Neural cell (in vitro differentiated cells): ENCODE results near the gene LEMD2.

Source experiments
- EP300 ChIP-seq: fragments of 450-650 bp; conservative IDR thresholded peaks from 2 replicates; pipeline ENCODE4 v1.6.1; 2014; ENCODE audit warnings: antibody characterized with exemption, mild to moderate bottlenecking, moderate library complexity; ENCODE audit not compliant: poor library complexity, severe bottlenecking
- EZH2 ChIP-seq: fragments of 200-600, 300-800 bp; shearing (Covaris generic), sonication (generic); IDR thresholded peaks from 2 replicates; pipeline ENCODE4 v1.6.1; 2014; ENCODE audit warnings: antibody characterized with exemption, low read length, borderline replicate concordance, mild to moderate bottlenecking; ENCODE audit not compliant: insufficient read depth, poor library complexity, severe bottlenecking
- POLR2AphosphoS5 ChIP-seq: IDR thresholded peaks from 2 replicates; pipeline ENCODE4 v1.6.1; 2012
- RAD21 ChIP-seq: fragments of 450-650 bp; conservative IDR thresholded peaks from 2 replicates; pipeline ENCODE4 v1.6.1; 2014; ENCODE audit warnings: antibody characterized with exemption, mild to moderate bottlenecking, moderate library complexity
- SMC3 ChIP-seq: fragments of 450-650 bp; conservative IDR thresholded peaks from 2 replicates; pipeline ENCODE4 v1.6.1; 2014; ENCODE audit warnings: antibody characterized with exemption, mild to moderate bottlenecking, moderate library complexity; ENCODE audit not compliant: poor library complexity
- TAF1 ChIP-seq: IDR thresholded peaks from 2 replicates; pipeline ENCODE4 v1.6.1; 2012; ENCODE audit warnings: low read depth
- TF ChIP-seq, protein P1 (sequence below): fragments of 450-650 bp; IDR thresholded peaks from 2 replicates; pipeline ENCODE4 v1.5.1; 2014; ENCODE audit warnings: antibody characterized with exemption, mild to moderate bottlenecking, moderate library complexity; ENCODE audit not compliant: poor library complexity, severe bottlenecking
- TF ChIP-seq, protein P2 (sequence below): IDR thresholded peaks from 2 replicates; pipeline ENCODE4 v1.6.1; 2012; ENCODE audit warnings: borderline replicate concordance

DNA sequence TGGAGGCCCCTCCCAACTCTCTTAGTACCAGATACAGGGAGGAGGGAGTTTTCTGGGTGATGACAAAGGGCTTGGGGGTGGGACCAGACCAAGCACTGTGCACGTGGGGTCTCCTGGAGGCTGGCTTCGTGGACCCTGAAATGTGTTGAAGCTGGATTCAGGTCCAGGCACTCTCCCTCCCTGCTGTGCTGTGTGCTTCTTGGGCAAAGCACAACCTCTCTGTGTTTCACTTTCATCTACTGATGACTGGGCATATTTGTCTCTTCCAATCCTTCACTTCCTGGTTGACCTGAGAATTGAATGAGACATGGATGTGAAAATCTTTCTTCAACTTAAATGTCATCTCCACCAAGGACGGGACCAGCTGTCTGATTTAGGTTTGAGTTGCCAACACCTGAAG is 29.4 kb upstream of the LEMD2 start:
- TF ChIP-seq, protein P1, sequence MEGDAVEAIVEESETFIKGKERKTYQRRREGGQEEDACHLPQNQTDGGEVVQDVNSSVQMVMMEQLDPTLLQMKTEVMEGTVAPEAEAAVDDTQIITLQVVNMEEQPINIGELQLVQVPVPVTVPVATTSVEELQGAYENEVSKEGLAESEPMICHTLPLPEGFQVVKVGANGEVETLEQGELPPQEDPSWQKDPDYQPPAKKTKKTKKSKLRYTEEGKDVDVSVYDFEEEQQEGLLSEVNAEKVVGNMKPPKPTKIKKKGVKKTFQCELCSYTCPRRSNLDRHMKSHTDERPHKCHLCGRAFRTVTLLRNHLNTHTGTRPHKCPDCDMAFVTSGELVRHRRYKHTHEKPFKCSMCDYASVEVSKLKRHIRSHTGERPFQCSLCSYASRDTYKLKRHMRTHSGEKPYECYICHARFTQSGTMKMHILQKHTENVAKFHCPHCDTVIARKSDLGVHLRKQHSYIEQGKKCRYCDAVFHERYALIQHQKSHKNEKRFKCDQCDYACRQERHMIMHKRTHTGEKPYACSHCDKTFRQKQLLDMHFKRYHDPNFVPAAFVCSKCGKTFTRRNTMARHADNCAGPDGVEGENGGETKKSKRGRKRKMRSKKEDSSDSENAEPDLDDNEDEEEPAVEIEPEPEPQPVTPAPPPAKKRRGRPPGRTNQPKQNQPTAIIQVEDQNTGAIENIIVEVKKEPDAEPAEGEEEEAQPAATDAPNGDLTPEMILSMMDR: no peak
- TF ChIP-seq EP300 (no peak), EZH2 (no peak), POLR2AphosphoS5 (no peak), RAD21 (no peak), TAF1 (no peak), SMC3 (no peak)
- TF ChIP-seq, protein P2, sequence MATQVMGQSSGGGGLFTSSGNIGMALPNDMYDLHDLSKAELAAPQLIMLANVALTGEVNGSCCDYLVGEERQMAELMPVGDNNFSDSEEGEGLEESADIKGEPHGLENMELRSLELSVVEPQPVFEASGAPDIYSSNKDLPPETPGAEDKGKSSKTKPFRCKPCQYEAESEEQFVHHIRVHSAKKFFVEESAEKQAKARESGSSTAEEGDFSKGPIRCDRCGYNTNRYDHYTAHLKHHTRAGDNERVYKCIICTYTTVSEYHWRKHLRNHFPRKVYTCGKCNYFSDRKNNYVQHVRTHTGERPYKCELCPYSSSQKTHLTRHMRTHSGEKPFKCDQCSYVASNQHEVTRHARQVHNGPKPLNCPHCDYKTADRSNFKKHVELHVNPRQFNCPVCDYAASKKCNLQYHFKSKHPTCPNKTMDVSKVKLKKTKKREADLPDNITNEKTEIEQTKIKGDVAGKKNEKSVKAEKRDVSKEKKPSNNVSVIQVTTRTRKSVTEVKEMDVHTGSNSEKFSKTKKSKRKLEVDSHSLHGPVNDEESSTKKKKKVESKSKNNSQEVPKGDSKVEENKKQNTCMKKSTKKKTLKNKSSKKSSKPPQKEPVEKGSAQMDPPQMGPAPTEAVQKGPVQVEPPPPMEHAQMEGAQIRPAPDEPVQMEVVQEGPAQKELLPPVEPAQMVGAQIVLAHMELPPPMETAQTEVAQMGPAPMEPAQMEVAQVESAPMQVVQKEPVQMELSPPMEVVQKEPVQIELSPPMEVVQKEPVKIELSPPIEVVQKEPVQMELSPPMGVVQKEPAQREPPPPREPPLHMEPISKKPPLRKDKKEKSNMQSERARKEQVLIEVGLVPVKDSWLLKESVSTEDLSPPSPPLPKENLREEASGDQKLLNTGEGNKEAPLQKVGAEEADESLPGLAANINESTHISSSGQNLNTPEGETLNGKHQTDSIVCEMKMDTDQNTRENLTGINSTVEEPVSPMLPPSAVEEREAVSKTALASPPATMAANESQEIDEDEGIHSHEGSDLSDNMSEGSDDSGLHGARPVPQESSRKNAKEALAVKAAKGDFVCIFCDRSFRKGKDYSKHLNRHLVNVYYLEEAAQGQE: no peak
